HG02973 (cell line): ENCODE measurements around the gene PGBD5.

Source experiments
- ATAC-seq: cut with Tn5 transposase; IDR thresholded peaks from one replicate; pipeline ENCODE4 v1.9.1; 2021; ENCODE audit warnings: moderate library complexity; ENCODE audit not compliant: unreplicated experiment

The PGBD5 gene

DNA sequence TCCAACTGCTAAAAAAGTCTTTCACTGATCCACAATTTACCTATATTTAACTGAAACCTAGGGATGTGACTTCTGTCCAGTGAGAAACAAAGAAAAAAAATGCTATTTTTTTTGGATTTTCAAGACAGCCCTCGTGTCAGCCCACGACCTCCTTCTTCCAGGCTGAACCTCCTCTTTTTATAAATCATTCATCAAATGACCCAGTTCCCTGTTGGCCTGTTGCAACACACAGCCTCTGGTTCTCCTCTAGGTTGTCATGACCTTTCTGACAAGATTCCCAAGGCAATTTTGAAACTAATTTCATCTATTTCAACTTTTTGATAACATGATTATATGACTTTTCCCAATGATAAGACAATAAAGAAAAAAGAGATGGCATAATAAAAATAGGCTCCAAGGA lies 74.6 kb downstream of the PGBD5 start:
- no peak for ATAC-seq

DNA sequence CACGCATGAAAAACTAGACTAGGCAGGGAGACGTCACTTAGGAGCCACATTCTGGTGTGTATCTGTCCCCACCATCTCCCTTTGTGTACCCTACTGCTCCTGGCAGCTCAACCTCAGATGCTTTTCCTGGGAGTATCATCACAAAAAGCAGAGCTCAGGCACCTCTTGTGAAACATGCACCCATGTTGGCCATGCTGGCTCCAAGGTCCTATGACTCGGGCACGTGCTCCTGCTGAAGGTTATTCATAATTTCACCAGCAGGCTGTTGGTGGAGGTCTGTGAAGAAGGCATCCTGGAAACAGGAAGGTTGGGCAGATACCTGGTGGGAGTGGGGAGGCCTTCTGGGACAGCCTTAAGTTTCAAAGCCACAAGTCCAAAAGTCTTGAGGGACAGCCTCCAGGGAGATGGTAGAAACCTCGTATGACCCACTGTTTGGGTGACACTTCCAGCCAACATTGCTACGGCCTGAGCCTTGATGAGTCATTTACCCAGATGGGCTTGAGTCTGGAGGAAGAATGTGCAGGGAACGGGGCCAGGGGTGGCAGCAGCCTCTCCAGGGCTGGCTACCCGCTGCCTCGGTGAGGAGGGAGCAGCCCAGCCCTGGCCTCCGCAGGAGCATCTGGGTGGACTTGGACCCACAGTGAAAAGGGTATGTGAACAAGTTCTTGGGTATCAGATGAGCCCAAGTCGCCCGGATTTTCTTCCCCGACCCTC lies 75.8 kb downstream of the PGBD5 start:
- ATAC-seq = no peak

DNA sequence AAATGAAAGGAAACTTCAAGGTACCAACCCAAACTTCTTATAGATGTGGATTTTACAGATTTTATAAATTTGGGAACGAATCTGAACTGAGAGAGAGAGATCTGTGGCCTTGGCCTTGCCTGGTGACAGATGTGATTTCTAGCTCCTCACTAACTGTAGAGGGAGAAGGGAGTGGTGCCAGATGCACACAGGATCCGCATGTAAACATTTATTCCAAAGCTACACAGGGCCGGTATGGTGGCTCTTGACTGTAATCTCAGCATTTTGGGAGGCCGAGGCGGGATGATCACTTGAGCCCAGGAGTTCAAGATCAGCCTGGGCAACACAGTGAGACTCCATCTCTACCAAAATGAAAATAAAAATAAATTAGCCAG lies 77.1 kb downstream of the PGBD5 start:
- ATAC-seq = no peak

DNA sequence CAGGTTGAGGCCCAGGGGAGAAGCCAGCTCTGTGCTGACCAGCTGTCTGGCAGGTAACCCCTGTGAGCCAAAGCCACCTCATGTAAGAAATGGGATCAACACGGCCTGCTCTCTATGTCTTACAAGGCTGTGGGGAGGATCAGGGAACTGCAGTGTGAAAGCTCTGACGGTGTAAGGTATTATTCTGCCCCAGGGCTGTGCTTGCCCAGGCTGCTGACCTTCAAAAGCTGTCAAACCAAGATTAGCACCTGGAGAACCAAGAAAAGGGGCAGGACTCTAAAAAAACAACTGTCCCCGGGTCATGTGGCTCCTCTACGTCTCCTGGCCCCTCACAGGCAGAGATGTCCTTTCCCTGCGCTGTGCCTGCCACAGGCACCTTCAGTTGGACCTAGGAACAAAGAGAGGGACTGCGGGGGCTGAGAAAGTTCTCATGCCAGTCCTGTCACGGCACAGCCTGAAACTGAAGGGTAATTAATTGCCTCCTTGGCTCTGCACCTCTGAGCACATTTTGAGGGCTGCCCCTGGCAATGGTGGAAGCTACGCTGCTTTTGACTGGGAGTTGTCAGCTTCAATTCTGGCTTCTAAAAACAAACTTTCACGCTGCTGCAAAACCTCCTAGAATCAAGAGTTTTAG lies 77.6 kb downstream of the PGBD5 start:
- ATAC-seq = no peak

DNA sequence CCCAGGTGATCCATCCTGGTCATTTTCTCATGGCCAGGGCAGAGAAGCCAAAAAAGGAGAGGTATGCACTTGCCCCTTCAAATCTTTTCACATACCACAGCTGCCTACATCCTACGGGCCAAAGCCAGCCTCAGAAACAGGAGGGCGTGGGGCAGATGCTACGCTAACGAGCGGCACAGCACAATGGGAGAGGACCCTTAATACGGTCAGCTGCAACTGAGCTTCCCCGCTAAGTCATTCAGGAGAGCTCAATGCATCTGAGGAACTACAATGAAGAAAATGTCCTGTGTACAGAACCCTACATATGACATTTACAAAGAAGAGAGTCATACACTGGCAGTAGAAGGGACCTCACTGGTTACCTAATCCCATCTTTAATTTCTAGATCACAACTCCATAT lies 78.2 kb downstream of the PGBD5 start:
- no peak for ATAC-seq

DNA sequence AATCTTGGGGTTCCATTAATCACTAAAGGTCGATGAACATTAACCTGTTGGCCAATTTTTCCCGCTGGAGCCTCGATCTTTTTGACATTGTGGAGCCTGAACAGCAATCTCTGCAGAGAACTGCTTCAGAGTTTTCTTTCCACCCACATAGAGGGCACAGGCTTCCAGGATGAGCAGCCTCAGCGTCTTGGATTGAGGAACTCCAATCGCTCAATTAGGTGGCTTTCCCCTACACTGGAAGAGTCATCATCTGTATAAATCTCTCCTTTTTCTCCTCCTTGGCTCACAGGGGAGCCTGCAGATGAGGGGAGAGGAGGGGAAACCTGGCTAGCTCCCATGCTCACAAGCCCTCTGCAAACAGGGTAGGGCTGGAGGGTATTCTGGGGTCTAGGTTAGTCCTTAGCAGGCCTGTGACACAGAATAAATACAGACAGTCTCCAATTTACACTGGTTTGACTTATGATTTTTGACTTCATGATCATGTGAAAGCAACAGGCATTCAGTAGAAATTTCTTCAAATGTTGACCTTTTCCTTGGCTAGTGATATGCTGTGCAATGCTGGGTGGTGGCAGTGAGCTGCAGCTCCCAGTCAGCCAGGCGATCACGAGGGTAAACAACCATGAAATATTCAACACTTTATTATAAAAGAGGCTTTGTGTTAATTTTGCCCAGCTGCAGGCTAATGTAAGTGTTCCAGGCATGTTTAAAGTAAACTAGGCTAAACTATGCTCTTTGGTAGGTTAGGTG lies 80.8 kb downstream of the PGBD5 start:
- ATAC-seq = no peak

DNA sequence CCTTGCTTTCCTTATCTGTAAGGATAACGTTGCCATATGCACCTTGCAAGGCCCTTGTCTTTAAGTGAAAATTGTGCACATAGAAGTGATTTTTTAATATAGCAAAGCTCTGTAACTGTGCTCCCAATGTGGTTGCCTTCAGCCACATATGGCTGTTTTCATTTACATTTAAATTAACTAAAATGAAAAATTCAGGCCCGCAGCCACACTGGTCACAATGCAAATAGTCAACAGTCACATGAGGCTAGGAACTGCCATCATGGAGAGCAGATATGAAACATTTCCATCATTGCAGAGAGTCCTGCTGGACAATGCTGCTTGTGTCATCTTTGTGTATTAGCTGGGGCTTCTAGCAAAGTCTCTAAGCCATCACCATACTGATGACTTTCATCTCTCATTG lies 83.4 kb downstream of the PGBD5 start:
- no peak for ATAC-seq

DNA sequence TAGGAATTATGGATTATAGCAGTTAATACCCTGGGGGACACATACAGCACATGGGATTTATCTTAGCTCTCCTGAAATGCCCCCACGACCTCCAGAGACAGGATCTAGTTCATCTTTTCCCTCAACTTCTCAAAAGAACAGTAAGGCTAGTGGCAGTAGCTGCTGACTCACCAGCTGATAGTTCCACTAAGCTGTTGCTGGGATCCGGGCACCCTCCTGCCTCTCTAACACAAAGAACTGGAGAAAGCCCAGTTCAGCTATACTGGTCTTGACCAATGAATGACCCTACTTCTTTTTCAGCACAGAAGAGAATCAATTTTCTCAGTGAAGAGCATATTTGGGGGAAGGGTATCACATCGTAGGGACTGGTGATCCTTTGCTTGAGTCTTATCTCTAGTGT lies 84.1 kb downstream of the PGBD5 start:
- no peak for ATAC-seq

DNA sequence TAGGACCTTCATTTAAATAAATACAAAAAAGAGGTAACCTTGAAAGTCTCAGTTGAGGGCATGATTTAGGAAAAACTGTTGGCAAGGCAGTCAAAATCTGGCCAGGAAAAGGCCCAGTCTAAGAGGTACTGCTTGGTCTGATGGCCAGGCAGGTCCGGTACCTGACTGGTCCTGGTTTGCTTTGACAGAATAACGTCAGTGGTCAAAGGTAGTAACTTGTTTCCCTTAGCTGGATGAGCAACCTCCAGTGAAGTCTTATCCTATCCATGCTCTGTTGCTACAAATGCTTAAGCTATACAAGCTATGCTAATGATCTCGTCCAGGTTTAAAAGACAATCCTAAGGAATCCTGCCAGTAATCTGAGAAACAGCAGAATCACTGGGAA lies 85.0 kb downstream of the PGBD5 start:
- no peak for ATAC-seq

DNA sequence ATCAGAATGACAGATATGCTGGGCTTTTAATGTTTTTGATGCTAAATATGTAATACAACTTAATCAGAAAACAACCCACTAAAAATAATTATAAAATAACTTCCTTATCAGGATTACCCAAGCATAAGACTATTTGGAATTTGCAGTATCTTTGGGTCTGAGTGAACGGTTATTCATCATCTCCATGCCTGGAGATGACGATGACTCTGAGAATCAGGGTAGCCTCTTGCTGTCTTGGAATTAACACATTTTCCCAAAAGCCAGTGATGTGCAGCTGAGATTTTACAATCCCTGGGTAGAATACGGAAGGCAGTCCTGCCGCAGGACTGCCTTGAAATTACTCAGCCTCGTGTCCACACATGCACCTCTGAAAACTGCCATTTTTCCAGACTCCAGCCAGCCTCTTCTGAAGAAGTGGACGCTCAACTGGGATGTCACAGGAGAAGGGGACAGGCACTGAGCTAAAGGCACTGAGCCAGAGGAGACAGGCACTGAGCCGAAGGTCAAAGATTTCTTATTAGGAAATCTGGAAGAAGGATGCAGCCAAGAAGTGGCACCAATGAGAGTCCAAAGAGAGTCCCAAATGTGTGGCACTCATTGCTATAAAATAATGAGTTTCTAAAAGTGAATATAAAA lies 85.5 kb downstream of the PGBD5 start:
- ATAC-seq = no peak

DNA sequence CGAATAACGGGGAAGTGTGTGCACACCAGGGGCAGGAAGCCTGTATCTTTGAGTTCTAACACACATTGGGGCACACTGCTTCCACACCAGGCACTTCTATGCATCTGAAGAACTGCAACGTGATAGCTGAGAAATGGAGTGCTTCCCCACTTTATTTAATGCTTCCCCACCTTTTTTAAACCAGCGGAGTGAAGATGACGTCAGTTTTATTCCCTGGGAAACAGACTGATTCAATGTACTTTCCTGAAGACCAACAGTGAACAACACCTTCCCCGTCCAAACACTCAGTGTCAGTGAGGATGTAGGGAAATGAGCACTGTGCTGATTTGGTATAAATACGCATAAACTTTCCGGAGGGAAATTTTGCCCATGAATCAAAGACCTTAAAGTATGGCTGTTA lies 87.1 kb downstream of the PGBD5 start:
- ATAC-seq = no peak

DNA sequence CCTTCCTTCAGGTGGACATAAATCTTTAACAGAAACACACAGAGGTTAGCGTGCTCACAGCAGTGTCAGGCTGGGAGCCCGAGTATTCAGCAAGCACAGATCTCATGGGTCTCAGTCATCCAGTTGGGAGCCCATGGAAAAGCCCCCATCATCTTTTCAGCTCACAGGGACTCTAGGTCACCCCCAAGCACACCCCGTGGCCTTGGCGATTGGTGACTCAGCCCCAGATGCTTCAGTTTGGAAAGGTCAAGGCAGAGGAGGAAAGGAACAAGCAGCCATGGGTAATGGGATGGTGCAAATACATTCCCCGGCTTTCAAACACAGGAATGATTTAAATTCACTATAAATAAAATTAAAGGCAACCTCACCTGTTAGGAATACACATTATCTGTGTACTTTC lies 88.9 kb downstream of the PGBD5 start:
- no peak for ATAC-seq

DNA sequence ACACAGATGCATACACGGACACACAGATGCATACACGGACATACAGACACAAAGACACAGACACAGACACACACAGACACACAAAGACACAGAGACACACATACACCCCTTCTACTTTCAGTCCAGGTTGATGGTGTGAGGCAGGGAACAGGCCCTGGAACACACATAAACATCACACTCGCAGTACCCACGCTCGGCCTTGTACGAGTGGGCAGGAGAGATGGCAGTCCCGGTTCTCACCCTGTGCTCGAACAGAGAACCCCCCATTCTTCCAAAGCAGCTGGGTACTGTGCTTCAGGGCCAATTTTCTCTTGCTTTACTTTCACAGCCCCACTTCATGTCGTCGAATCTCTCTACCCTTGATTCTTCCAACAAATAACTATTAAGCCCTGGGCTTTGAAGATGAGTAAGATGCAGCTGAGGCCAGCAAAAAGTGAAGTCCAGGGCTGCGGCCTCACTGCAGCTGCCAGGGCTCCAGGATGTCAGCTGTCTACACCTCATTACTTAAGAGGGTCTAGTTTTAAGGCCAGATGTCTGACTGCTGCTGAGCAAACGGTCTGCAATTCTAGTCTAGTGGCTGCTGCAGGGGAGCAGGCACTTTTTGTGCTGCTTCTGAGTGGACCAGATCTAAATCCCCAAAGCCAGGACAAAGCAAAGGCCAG lies 90.1 kb downstream of the PGBD5 start:
- ATAC-seq = no peak

DNA sequence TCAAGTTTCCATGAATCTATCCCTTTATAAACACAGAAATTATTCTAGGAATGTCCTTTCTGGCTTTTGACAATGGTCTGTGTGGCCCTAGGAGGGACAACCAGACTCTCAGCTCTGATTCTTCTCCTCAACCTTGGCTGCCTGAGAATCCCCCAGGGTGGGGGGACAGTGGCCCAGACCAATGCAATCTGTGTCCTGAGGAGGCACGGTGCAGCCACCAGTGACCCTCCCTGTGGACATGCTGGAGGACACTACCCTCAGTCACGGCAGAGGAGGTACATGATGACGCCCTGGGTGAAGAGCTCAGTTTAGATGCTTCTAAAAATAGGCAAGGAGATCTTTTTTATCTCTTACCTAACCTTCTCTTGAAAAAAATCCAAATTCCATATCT lies 91.7 kb downstream of the PGBD5 start:
- no peak for ATAC-seq

DNA sequence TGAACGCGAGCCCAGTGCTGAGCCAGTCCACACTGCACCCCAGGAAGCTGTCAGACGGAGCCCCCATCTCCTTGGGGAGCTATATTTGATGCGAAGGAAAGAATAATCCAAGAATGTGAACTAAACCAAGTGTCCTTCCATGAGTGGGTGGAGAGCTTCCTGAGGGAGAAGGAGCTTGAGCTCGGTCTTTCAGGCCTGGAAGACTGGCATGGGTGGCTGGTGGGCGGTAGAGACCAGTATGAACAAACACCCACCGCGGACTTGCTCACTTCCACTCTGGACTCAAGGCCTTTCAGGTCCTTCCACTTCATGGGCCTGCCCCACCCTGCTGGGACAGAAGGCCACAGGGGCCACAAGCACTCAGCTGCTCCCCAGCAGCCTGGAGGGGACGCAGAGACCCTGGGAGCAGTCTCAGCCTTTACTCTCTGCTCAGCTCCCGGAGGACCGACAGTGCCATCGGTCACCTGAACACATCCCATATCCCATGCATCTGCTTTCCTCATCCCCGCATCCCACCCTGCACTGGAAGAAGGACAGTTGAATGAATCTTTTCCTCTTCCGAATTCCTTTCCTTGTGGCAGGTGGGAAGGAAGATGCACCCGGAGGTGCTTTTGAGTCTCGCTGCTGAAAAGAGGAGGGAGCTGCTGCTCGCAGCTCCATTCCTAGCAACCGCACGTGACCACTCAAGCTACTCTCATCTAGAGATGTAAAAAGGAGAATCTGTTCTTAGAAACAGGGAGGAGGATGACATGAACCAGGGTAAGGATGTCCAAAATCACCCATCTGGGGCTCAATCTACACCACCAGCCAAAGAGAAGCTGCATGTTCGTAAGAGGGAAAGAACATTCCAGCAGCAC lies 92.3 kb downstream of the PGBD5 start:
- ATAC-seq = no peak

DNA sequence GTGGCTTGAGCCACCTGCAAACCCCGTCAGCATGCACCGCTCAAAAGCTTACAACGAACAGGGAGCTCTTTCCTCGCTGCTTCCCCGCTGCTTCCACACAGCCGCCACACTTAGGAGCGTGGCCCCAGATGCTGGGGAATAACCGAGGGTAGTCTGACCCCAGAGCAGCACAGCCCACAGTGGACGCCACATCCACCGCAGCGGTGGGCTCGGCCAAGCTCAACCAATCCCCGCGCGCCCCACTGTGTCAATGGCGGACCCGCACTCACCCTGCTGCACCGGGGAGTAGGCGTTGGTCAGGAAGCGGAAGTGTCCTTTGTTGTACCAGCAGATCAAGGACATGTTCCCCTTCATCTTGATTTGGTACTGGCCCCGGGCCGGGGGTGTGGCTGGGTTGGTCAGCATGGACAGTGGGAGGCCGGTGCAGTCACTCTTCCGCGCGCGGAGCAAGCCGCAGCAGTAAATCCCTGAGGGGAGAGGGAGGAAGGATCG lies 93.5 kb downstream of the PGBD5 start:
- no peak for ATAC-seq

DNA sequence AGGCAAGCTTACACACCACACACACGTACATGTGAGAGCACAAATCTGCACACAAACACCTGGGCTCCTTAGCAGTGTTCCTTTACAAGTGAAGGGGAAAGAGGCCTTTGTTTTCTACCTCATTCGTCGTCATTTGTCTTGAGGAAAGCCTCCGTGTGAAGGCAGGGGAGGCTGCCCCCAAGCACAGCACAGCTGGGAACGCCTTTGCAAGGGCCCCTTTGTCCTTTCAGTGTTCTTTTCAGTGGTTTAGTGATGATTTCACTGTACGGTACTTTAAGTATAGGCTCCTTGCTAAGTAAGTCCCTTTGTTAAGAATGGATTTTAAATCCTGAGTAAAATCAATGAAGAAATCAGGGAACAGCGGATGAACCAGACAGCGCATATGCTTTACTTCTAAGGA lies 94.1 kb downstream of the PGBD5 start:
- no peak for ATAC-seq

DNA sequence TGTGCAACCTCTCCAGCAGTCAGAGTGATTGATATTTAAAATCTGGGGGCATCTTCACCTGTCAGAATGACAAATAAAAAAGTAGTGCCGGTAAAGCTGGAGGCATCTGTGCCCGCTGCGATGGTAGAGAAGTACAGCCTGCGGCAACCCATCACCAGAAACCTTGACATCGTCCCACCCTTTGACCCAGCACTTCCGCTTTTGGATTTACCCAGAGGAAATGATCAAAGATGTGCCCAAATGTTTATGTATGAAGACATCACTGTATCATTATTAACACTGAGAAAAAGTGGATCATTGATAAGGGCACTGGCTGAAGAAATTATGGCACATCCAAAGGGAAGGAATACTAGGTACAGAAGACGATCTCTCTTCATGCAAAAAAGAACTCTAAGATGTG lies 96.0 kb downstream of the PGBD5 start:
- ATAC-seq = no peak

DNA sequence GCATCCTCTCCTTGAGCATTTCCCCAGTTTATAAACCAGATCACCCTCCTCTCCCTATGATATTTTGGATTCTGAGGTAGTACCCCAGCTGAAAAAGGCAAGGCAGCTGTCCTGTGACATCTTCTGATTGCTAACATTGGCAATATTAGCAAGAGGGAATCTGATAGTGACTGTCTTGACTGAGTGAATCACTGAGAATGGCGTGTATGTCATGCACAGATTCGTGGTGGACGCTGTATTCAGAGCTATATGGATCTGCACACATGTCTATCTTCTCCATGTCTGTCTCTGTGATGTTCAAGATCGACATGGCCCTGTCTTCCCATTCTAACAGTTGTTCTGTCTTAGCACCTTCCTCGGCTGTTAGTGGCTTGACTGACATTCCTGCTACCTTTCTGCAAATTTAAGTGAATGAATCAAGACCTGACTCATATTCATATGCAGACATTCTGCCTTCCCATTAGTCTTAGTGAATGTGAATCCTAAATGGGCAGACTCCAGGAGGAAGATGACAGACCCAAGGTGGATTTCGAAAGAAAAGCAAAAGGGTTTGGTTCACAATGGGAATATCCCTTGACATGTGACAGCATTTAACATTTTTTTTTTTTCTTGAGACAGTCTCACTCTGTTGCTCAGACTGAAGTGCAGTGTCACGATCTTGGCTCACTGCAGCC lies 97.7 kb downstream of the PGBD5 start:
- peak; percentile 22 for ATAC-seq

DNA sequence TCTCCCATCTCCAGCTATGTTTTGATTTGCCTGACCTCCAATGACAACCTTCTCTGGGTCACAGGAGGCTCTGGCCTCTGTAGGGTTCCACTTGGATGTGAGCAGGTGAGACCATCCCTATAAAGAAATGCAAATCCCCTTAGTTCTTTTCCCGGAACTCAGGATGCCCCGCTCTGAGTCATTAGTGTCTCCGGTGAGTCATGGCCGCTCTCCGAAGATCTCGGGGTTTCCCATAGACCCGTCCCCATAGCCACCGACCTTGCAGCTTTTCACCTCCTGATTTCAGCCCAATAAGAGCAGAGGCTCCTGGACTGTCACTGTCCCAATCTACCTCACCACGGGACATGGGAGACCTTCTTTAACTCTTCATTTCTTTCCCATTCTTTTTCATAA lies 98.2 kb downstream of the PGBD5 start:
- ATAC-seq = peak; percentile 79
